Measurements from ENCODE around the gene MLPH. TPM values are rescaled to one million over a fixed set of nuclear protein-coding genes. Genes with fewer than 3 reads are reported as not detected.

The MLPH gene
- total RNA-seq, 1 donor from 2014 or later, result not detected

DNA sequence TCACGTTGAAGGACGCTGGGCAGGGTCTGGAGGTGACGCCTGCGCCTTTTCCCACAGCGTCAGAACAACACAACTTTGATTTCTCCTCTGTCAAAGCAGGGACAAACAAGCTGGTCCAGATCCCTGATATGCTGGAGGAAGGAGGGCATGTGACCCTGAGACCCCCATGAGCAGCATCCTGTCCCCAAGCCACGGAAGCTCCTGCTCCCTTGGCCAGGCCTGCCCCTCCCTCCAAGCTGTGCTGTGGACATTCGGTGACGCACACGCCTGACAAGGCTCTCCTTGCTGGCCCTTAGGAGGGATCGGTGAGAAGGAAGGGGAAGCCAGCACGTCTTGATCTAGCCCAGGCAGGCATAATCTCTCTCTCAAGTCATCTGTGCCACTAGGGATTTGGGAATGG is 11.3 kb downstream of the MLPH start:
- Mint-ChIP-seq H3K36me3 (ENCODE audit: low read depth) (no peaks in the 10 kb centered on the region), H3K4me1 (ENCODE audit: low read depth) (peaks cover 8% of the 10 kb centered on the region), H3K27ac (no peak overlapping the region), H3K27me3 (ENCODE audit: insufficient read depth) (peaks cover 19% of the 10 kb centered on the region), H3K9me3 (no peaks in the 10 kb centered on the region), H3K4me3 (no peak overlapping the region)
- no peak for DNase-seq (ENCODE audit: low spot score)
- intact Hi-C loops (cut with micrococcal nuclease), result no loop called here

DNA sequence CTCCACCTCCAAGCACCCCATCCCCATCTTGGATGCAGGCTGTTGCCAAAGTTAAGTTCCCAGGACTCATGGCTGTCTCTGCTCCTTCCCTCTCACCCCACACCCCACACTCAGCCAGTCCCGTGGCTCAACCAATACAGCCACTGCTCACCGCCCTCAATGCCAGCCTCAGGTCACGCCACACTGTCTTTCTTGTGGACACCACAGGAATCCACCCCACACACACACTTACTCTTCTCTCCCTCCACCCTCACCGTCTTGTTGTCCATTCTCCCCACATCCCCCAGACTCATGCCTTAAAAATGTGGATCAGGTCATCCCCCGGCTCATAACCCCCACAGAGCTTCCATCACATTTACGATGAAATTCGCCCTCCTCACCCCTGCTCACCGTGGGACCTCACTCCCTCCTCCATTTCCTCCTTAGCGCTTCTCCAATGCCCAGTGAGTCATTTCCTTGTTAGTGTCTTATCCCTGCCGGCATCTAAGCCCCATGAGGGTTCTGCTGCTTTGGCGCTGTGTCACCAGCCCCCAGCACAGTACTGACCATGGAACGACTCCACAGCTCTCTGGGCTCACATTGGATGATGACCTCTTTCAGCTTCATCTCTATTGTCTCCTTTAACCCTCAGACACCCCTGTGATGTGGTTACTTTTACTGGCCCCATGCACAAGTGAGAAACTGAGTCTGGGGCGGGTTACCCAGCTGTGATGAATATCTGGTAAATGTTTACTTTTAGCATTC is 13.8 kb downstream of the MLPH start:
- Mint-ChIP-seq H3K36me3 (ENCODE audit: low read depth) (no peaks in the 10 kb centered on the region), H3K4me1 (ENCODE audit: low read depth) (peaks cover 8% of the 10 kb centered on the region), H3K27me3 (ENCODE audit: insufficient read depth) (peaks cover 19% of the 10 kb centered on the region), H3K4me3 (no peak overlapping the region), H3K9me3 (no peaks in the 10 kb centered on the region), H3K27ac (no peak overlapping the region)
- intact Hi-C loops (cut with micrococcal nuclease), result no loop called here
- no peak for DNase-seq (ENCODE audit: low spot score)

DNA sequence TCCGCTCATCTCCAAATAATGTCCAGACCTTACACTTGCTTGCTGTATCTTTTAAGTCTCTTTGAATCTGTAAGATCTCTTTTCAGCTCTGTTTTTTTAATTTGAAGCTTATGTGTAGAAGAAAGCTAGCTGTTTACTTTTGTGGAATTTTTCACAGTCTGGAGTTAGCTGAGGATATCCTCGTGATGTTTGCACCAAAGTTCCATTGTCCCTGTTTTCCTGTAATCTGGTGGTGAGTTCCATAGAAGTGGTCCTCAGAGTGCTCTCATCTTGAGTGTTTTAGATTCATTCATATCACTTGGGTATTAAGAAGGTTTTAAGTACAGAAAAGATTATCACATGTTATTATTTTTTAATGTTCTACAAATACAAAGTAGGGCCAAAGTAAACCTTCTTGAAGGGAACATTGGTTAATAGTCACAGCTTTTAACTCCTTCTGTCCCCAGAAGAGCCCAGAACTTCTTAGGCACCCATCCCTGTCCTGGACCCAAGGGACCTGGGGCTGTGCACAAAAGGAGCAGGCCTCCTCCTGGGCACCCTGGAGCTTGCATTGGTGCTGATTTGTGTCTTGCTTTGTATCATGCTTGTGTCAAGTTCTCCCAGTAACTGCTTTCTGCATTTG is 15.0 kb downstream of the MLPH start:
- Mint-ChIP-seq H3K9me3 (no peaks in the 10 kb centered on the region), H3K4me1 (ENCODE audit: low read depth) (peaks cover 8% of the 10 kb centered on the region), H3K27ac (no peak overlapping the region), H3K36me3 (ENCODE audit: low read depth) (no peaks in the 10 kb centered on the region), H3K4me3 (no peak overlapping the region), H3K27me3 (ENCODE audit: insufficient read depth) (peaks cover 16% of the 10 kb centered on the region)
- no peak for DNase-seq (ENCODE audit: low spot score)
- intact Hi-C loops (cut with micrococcal nuclease), result no loop called here

DNA sequence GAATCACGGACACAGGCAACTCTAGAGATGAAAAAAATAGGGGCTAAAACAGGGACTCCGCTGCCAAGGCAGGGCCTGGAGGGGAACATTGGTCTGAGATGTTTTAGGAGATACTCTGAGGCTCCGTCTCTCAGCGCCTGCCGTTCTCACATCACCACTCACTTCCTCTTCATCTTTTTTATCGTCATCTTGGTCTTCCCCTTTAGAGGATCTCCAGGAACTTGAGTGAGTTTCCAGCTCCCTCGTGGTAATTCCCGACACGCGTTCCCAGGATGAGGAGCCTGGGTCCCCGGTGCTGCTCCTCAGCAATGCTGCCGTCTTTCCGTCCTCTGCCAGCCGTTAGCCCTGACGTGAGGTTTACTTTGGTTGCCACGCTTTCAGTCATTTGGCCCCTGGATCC is 16.1 kb downstream of the MLPH start:
- Mint-ChIP-seq H3K36me3 (ENCODE audit: low read depth) (no peaks in the 10 kb centered on the region), H3K27ac (no peak overlapping the region), H3K27me3 (ENCODE audit: insufficient read depth) (peaks cover 17% of the 10 kb centered on the region), H3K4me1 (ENCODE audit: low read depth) (peaks cover 8% of the 10 kb centered on the region), H3K4me3 (no peak overlapping the region), H3K9me3 (no peaks in the 10 kb centered on the region)
- no peak for DNase-seq (ENCODE audit: low spot score)
- intact Hi-C loops (cut with micrococcal nuclease), result no loop called here

DNA sequence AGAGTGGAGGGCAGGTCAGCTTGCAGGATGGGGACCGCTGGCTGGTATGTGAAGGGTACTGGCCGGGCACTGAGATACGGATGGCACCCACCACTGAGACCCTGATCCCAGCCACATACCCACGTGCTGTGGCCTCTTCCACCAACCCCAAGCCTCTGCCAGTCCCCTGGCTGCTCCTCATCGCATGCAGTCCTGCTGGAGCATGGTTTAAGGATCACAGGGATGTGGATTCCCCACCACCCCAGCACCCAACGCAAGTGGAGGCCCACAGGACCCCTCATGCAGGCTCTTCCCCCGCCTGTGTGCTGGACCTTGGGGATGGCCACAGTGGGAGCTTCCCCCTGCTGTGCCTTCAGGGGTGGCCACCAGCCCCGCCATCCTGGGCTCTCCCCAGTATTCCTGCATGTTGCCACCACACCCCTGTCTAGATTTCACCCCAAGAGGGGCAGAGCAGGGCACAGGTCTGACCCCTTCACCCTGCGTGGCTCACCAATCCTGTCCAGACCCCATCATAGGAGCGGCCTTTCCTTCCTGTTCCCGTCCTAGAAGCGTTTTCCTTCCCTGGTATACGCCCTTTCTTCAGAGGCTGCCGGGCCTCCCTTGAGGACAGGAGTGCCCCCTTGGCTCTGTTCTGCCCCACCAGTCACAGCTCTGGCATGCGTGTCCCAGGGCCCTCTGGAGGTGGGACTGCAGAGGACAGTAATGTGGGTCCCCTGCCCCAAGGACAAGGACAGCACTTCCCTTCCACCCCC is 18.3 kb downstream of the MLPH start:
- intact Hi-C loops (cut with micrococcal nuclease), result no loop called here
- Mint-ChIP-seq H3K36me3 (ENCODE audit: low read depth) (no peaks in the 10 kb centered on the region), H3K27me3 (ENCODE audit: insufficient read depth) (peaks cover 11% of the 10 kb centered on the region), H3K9me3 (no peaks in the 10 kb centered on the region), H3K4me1 (ENCODE audit: low read depth) (peaks cover 8% of the 10 kb centered on the region), H3K27ac (no peak overlapping the region), H3K4me3 (no peak overlapping the region)
- no peak for DNase-seq (ENCODE audit: low spot score)

DNA sequence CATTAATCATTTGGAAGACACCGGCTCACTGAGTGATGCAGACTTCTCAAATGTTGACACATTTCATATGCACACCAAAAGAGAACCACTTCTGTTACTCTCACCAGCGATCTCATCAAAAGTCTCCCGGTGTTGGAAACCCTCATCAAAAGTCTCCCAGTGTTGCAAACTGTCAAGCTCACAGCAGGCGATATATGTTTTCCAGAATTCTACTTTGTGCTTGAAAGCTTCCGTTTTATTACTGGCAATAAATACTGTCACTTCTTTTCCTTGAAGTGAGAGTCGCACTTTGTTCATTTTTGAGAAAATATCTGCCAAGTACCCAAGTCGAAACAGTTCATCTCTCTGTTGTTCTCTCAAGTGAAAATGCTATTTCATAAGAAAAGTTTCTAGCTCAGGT is 20.5 kb downstream of the MLPH start:
- Mint-ChIP-seq H3K9me3 (no peaks in the 10 kb centered on the region), H3K27me3 (ENCODE audit: insufficient read depth) (peaks cover 9% of the 10 kb centered on the region), H3K4me3 (no peak overlapping the region), H3K36me3 (ENCODE audit: low read depth) (no peaks in the 10 kb centered on the region), H3K27ac (no peak overlapping the region), H3K4me1 (ENCODE audit: low read depth) (no peaks in the 10 kb centered on the region)
- intact Hi-C loops (cut with micrococcal nuclease), result no loop called here
- no peak for DNase-seq (ENCODE audit: low spot score)

DNA sequence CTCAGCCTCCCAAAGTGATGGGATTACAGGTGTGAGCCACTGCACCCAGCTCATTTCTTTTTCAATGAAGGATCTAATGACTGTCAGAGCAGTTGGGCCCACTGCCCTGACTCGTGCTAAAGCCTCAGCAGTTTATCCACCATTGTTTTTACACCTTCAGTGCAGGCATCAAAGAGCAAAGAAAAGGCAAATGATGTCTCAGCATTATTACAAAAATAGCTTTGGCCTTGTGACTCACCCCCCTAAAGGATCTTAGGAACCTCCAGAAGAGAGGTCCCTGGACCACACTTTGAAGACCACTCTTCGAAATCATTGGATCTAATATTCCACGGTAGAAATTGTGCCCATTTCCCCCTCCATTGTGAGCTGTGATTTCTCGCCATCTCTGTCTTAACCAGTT is 21.3 kb downstream of the MLPH start:
- intact Hi-C loops (cut with micrococcal nuclease), result no loop called here
- Mint-ChIP-seq H3K36me3 (ENCODE audit: low read depth) (no peaks in the 10 kb centered on the region), H3K27ac (no peak overlapping the region), H3K27me3 (ENCODE audit: insufficient read depth) (peaks cover 7% of the 10 kb centered on the region), H3K9me3 (no peaks in the 10 kb centered on the region), H3K4me3 (no peak overlapping the region), H3K4me1 (ENCODE audit: low read depth) (no peaks in the 10 kb centered on the region)
- DNase-seq (ENCODE audit: low spot score), result no peak

DNA sequence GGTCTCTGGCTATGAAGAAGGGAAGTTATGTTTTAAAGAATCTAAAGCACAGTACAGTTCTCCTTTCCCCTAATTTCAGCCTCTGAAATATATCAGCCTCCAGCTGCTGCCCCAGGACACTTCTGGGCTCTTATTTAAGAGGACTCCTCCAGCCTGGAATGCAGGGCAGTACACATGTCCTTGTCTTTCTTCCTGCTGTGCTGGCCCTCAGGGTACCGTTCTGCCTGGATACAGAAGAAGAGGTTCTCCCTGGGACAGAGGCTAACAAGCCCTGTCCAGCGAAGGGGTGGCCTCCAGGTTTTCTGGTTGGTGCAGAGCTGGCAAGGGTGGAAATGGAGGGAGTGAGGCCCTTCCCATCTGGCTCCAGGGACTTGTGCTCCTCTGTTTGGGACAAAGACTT is 22.1 kb downstream of the MLPH start:
- H3K27ac Mint-ChIP-seq, result no peak overlapping the region
- H3K4me1 Mint-ChIP-seq (ENCODE audit: low read depth), result no peaks in the 10 kb centered on the region
- H3K4me3 Mint-ChIP-seq, result no peak overlapping the region
- H3K27me3 Mint-ChIP-seq (ENCODE audit: insufficient read depth), result peaks cover 6% of the 10 kb centered on the region
- no peak for DNase-seq (ENCODE audit: low spot score)
- H3K36me3 Mint-ChIP-seq (ENCODE audit: low read depth), result no peaks in the 10 kb centered on the region
- H3K9me3 Mint-ChIP-seq, result no peaks in the 10 kb centered on the region
- intact Hi-C loops (cut with micrococcal nuclease), result no loop called here

DNA sequence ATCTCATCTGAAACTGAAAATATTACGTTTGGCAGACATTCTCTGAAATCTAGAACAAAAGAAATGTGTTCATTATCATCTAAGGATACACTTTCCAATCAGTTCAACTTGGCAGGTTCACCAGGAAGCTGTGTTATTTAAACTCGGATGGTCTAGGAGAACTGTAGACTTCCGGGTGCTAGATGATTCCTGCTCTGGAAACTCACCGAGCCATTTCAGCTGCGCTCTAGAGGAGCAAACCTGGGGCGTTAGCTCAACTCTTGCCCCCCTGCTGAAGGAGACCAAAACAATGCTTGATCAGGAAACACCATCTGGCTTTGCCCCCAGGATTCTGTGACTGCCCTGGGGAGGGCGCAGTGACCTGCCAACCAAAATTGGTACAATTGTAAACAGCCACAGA is 22.9 kb downstream of the MLPH start:
- intact Hi-C loops (cut with micrococcal nuclease), result no loop called here
- Mint-ChIP-seq H3K36me3 (ENCODE audit: low read depth) (no peaks in the 10 kb centered on the region), H3K27ac (no peak overlapping the region), H3K27me3 (ENCODE audit: insufficient read depth) (peaks cover 6% of the 10 kb centered on the region), H3K9me3 (no peaks in the 10 kb centered on the region), H3K4me3 (no peak overlapping the region), H3K4me1 (ENCODE audit: low read depth) (no peaks in the 10 kb centered on the region)
- DNase-seq (ENCODE audit: low spot score), result no peak

DNA sequence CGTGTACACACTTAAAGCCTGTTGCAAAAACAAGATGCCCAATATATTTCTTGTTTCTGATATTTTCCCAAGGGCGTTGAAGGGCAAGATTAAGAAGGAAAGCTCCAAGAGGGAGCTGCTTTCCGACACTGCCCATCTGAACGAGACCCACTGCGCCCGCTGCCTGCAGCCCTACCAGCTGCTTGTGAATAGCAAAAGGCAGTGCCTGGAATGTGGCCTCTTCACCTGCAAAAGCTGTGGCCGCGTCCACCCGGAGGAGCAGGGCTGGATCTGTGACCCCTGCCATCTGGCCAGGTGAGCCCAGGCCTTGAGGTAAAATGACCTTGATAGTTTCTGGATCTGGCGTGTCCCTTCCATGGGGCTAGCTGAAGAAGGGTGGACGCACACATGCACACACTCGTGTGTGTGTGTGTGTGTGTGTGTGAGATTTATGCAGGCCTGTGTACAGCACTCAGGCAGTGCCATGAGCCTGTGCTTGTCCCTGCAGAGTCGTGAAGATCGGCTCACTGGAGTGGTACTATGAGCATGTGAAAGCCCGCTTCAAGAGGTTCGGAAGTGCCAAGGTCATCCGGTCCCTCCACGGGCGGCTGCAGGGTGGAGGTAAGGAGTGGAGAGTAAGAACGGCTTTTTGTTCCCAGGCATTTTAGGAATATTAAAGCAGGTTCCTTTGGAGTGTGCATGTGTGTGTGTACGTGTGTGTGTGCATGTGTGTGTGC is 23.6 kb downstream of the MLPH start:
- no peak for DNase-seq (ENCODE audit: low spot score)
- Mint-ChIP-seq H3K9me3 (no peaks in the 10 kb centered on the region), H3K4me1 (ENCODE audit: low read depth) (no peaks in the 10 kb centered on the region), H3K27ac (no peak overlapping the region), H3K27me3 (ENCODE audit: insufficient read depth) (peaks cover 6% of the 10 kb centered on the region), H3K36me3 (ENCODE audit: low read depth) (no peaks in the 10 kb centered on the region), H3K4me3 (no peak overlapping the region)
- intact Hi-C loops (cut with micrococcal nuclease), result no loop called here

DNA sequence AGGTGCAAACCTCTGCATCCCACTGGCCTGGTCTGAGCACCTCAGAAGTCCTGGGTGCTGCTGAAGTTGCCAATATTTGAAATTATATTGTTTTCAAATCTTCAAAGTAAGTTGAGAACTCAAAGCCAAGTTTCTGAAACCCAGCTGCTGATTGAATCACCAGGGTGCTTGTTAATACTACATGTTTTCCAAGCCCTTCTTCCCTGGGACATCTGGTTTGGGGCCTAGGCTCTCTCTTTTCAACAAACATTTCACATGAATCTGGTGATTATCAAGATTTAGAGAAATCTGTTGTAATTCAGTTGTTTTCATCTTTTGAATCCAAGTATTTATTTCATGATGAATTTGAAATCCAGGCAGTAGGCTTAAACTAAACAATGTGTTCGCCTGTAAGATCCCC is 24.4 kb downstream of the MLPH start:
- H3K36me3 Mint-ChIP-seq (ENCODE audit: low read depth), result no peaks in the 10 kb centered on the region
- H3K27me3 Mint-ChIP-seq (ENCODE audit: insufficient read depth), result peaks cover 3% of the 10 kb centered on the region
- no peaks in the 10 kb centered on the region for H3K4me1 Mint-ChIP-seq (ENCODE audit: low read depth)
- intact Hi-C loops (cut with micrococcal nuclease), result no loop called here
- H3K4me3 Mint-ChIP-seq, result no peak overlapping the region
- no peaks in the 10 kb centered on the region for H3K9me3 Mint-ChIP-seq
- no peak for DNase-seq (ENCODE audit: low spot score)
- no peak overlapping the region for H3K27ac Mint-ChIP-seq

DNA sequence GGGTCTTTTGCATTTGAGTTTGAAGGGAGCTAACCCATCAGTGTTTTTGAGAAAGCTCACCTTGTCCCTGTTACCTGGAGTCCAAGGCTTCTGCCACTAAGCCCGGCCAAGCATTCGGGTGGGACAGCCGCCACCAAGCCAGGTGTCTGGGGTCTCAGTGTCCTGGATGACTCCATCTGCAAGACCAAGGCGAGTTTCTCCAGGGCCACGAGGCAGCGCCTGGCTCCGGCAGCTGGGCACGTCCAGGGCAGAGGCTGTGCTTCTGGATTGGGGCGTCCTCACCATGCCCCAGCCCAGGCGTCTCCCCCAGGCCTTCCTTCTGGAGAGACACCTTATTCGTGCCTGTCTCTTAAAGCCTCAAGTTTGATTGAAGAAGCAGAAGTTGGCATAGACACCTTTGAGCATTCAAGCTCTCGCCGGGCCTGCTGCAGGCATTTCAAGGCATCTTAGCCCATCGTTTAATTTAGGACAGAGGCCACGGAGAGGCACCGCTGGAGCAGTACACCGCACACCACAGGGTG is 24.9 kb downstream of the MLPH start:
- Mint-ChIP-seq H3K36me3 (ENCODE audit: low read depth) (no peaks in the 10 kb centered on the region), H3K27me3 (ENCODE audit: insufficient read depth) (peaks cover 3% of the 10 kb centered on the region), H3K4me3 (no peak overlapping the region), H3K27ac (no peak overlapping the region), H3K4me1 (ENCODE audit: low read depth) (no peaks in the 10 kb centered on the region), H3K9me3 (no peaks in the 10 kb centered on the region)
- no peak for DNase-seq (ENCODE audit: low spot score)
- intact Hi-C loops (cut with micrococcal nuclease), result loop anchor here (1.0 kb wide), 2 partner anchors 60 to 358 kb away; no protein-coding TSS in a partner anchor

All from activated T-helper 1 cell treated with anti-CD3 and anti-CD28 coated beads, Interleukin-12 subunit alpha, Interleukin-12 subunit beta, Interleukin-2, Interleukin-4 antibody, amounts not matched to agents 30 ng/mL and 10 ng/mL and 1 ng/mL, durations not matched to agents 14 hours and 24 hours and 36 hours (primary cell).